ENCODE data around the gene LRRC56. TPM values are rescaled to one million over a fixed set of nuclear protein-coding genes. Genes with fewer than 3 reads are reported as not detected.

LRRC56 gene
- total RNA-seq, 4 donors from 2014 or later: 2.3 to 8.4 (median 3.1) TPM

DNA sequence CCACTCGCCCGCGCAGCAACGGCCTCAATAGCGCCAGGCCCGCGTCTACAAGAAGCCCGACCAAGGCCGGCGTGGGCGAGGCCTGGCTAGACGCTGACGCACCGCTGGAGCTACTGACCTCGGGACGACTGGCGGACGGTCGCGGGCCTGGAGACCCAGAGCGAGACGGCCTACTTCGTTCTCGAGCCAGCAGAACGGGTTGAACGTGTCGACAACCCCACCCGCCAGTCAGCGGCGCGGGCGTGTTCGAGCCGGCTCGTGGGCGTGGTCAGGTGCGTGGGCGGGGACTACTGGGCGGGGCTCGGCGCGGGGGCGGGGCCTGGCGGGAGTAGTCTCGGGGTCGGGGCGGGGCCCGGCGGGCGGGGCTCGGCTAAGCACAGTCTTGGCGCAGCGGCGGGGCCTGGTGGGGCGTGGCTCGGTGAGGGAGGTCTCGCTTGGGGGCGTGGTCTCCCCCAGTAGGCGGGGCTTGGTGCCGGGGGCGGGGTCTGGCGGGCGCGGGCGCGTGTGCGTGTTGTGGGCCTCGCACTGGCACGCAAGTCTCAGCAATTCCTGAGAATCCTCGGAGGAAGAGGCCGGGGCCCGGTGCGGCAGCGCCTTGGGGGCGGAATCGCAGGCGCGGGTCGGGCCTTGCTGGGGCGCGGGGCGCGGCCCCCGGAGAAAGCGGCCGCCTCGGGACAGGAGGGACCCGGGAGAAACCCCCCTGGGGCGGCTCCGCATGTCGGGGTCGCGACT, 30.2 kb upstream of the LRRC56 start, which contains the start of gene RNH1:
RNH1 (minus strand) TSS at position 248 of the 732 bp plus-strand sequence. CDS start 5,080 bp downstream, outside the sequence.
- no peak for TF ChIP-seq EP300 (IDR thresholded peaks at IDR 0.05; ENCODE audit: low read depth)
- peak; percentile 68 for TF ChIP-seq POLR2A (IDR thresholded peaks at IDR 0.05)
- peak in 2 of 3 donors; percentile 77 to 83 for TF ChIP-seq POLR2AphosphoS5 (IDR thresholded peaks at IDR 0.05)
- peak; percentile 99 for DNase-seq
- Histone ChIP-seq H3K4me3 (peak within 1 kb of the TSS; percentile 52 to 87 (median 86)), H3K36me3 (no peaks in the 10 kb centered on the region), H3K4me1 (peaks cover 24 to 50% (median 42%) of the 10 kb centered on the region in 4 donors), H3K27me3 (no peaks in the 10 kb centered on the region), H3K9me3 (no peaks in the 10 kb centered on the region), H3K27ac (peak within 1 kb of the TSS; percentile 94 to 100 (median 99))
- in situ Hi-C loops (cut with MboI; ENCODE audit: low pct_ligation_motif_present in 1 of 4, low pct_unique_long_range_greater_than_20kb in 1 of 4, low sequenced_read_pairs in 3 of 4): no loop called here
- 1% methylated on average over 34 of the region's 93 CpGs; no CpG with 5 or more reads in 1 of the 2 donors for WGBS, 2 donors (ENCODE audit: low coverage in 1 of 2)
- intact Hi-C loops (cut with DNase I; ENCODE audit: low total_unique reads): loop anchor here (10.0 kb wide), 2 partner anchors 52 to 102 kb away; partner anchors contain the start of gene PTDSS2

DNA sequence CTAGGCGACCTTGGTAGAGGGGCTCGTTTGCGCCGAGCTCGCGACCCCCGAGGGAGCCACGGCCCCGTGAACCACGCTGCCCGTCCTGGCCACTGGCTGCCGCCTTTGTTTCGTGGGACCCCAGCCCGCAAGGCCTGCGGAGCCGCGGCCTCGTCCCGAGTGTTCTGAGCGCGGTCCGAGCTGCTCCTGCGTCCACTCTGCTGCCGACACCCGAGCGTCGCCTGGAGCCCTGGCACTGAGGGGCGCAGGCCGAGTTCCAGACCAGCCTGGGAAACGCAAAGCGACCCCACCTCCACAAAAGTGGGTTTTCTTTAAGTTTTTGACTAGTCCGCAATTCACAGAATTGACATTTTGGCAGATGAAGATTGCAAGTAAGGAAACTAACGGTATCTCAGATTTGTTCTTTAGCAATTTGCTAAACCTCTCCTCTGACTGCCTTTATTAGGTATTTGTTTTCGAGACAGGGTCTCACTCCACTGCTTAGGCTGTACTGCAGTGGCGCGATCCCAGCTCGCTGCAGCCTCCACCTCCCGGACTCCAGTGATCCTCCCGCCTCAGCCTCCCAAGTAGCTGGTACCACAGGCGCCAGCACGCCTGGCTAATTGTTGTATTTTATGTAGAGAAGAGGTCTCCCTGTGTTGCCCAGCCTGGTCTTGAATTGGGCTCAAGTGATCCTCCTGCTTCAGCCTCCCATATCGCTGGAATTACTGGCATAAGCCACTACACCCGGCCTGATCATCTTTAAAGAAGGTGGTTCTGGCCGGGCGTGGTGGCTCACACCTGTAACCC, 29.4 kb upstream of the LRRC56 start:
- no peaks in the 10 kb centered on the region for H3K27me3 ChIP-seq
- H3K4me1 ChIP-seq: peaks cover 21 to 42% (median 38%) of the 10 kb centered on the region in 4 donors
- H3K36me3 ChIP-seq: no peaks in the 10 kb centered on the region
- in situ Hi-C loops (cut with MboI; ENCODE audit: low pct_ligation_motif_present in 1 of 4, low pct_unique_long_range_greater_than_20kb in 1 of 4, low sequenced_read_pairs in 3 of 4) (no loop called here), intact Hi-C loops (cut with DNase I; ENCODE audit: low total_unique reads) (loop anchor here (10.0 kb wide), 2 partner anchors 53 to 103 kb away; partner anchors contain the start of gene PTDSS2)
- peak overlapping the region; percentile 52 to 86 (median 70) for H3K4me3 ChIP-seq
- DNase-seq: no peak
- no peaks in the 10 kb centered on the region for H3K9me3 ChIP-seq
- peak overlapping the region; percentile 94 to 100 (median 99) for H3K27ac ChIP-seq
- TF ChIP-seq POLR2A (IDR thresholded peaks at IDR 0.05): no peak
- no peak for TF ChIP-seq POLR2AphosphoS5 (IDR thresholded peaks at IDR 0.05)
- no peak for TF ChIP-seq EP300 (IDR thresholded peaks at IDR 0.05; ENCODE audit: low read depth)
- TF ChIP-seq, protein P1, sequence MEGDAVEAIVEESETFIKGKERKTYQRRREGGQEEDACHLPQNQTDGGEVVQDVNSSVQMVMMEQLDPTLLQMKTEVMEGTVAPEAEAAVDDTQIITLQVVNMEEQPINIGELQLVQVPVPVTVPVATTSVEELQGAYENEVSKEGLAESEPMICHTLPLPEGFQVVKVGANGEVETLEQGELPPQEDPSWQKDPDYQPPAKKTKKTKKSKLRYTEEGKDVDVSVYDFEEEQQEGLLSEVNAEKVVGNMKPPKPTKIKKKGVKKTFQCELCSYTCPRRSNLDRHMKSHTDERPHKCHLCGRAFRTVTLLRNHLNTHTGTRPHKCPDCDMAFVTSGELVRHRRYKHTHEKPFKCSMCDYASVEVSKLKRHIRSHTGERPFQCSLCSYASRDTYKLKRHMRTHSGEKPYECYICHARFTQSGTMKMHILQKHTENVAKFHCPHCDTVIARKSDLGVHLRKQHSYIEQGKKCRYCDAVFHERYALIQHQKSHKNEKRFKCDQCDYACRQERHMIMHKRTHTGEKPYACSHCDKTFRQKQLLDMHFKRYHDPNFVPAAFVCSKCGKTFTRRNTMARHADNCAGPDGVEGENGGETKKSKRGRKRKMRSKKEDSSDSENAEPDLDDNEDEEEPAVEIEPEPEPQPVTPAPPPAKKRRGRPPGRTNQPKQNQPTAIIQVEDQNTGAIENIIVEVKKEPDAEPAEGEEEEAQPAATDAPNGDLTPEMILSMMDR (IDR thresholded peaks at IDR 0.05): no peak
- WGBS, 2 donors (ENCODE audit: low coverage in 1 of 2): 49 to 98% methylated on average over 8 to 45 of the region's 45 CpGs

DNA sequence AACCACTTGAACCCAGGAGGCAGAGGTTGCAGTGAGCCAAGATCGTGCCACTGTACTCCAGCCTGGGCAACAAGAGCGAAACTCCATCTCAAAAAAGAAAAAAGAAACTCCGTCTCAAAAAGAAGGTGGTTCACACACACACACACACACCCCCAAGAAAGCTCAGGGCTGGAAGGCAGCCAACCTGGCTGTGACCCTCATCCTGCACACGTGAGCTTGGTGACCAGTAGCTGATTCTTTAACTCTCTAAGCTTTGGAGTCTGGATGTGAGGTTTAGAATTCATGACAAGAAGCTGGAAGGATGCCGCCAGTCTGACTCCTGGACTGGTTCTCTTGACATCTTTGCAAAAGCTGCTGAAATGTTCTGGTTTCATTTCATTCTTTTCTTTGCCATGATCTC, 28.4 kb upstream of the LRRC56 start:
- DNase-seq: no peak
- no peaks in the 10 kb centered on the region for H3K9me3 ChIP-seq
- H3K4me1 ChIP-seq: peaks cover 13 to 32% (median 28%) of the 10 kb centered on the region in 4 donors
- no peak overlapping the region for H3K4me3 ChIP-seq
- WGBS, 2 donors (ENCODE audit: low coverage in 1 of 2): 90 to 91% methylated on average over 4 to 5 of the region's 5 CpGs
- intact Hi-C loops (cut with DNase I; ENCODE audit: low total_unique reads): loop anchor here (10.0 kb wide), 2 partner anchors 54 to 104 kb away; partner anchors contain the start of gene PTDSS2
- H3K27ac ChIP-seq: no peak overlapping the region
- H3K27me3 ChIP-seq: no peaks in the 10 kb centered on the region
- TF ChIP-seq POLR2A (IDR thresholded peaks at IDR 0.05) (no peak), EP300 (IDR thresholded peaks at IDR 0.05; ENCODE audit: low read depth) (no peak)
- TF ChIP-seq, protein P1 (IDR thresholded peaks at IDR 0.05): no peak
- in situ Hi-C loops (cut with MboI; ENCODE audit: low pct_ligation_motif_present in 1 of 4, low pct_unique_long_range_greater_than_20kb in 1 of 4, low sequenced_read_pairs in 3 of 4): no loop called here
- H3K36me3 ChIP-seq: no peaks in the 10 kb centered on the region

DNA sequence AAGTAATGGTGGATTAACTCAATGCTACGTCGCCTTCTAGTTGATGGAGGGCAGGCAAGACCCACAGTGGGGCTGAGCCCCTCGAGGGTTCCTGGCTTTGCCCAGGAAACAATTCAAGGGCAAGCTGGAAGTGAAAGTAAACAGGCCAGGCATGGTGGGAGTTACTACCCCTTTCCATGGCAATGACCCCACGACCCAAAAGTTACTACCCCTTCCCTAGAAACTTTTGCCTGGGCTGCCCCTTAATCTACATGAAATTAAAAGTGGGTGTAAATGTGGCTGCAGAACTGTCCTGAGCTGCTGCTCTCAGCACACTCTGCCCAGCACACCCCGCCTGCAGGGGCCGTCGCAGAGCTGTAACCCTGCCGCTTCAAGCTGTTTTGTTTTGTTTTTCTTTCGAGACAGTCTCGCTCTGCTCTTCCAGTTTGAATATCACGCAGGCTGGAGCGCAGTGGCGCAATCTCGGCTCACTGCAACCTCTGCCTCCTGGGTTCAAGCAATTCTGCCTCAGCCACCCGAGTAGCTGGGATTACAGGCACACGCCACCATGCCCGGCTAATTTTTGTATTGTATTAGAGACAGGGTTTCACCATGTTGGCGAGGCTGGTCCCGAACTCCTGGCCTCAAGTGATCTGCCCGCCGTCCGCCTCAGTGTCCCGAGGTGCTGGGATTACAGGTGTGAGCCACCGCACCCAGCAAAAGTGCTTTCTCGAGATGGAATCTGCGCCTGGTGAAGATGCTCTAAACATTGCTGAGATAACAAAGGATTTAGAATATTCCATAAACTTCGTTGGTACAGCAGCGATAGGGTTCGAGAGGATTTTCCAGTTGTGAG, 24.3 kb upstream of the LRRC56 start:
- TF ChIP-seq POLR2A (IDR thresholded peaks at IDR 0.05): no peak
- TF ChIP-seq POLR2AphosphoS5 (IDR thresholded peaks at IDR 0.05): no peak
- no peak for TF ChIP-seq EP300 (IDR thresholded peaks at IDR 0.05; ENCODE audit: low read depth)
- TF ChIP-seq, protein P1 (IDR thresholded peaks at IDR 0.05): no peak
- Histone ChIP-seq H3K4me1 (peaks cover 0 to 8% (median under 1%) of the 10 kb centered on the region in 4 donors), H3K4me3 (no peak overlapping the region), H3K27ac (no peak overlapping the region), H3K36me3 (no peaks in the 10 kb centered on the region), H3K9me3 (peaks cover 0 to 7% of the 10 kb centered on the region in 2 donors), H3K27me3 (no peaks in the 10 kb centered on the region)
- intact Hi-C loops (cut with DNase I; ENCODE audit: low total_unique reads): no loop called here
- in situ Hi-C loops (cut with MboI; ENCODE audit: low pct_ligation_motif_present in 1 of 4, low pct_unique_long_range_greater_than_20kb in 1 of 4, low sequenced_read_pairs in 3 of 4): no loop called here
- DNase-seq: no peak
- WGBS, 2 donors (ENCODE audit: low coverage in 1 of 2): 91 to 92% methylated on average over 13 to 29 of the region's 29 CpGs

All from transverse colon (tissue), 4 donors.